ENCODE measurements around the gene SPATA2.

DNA sequence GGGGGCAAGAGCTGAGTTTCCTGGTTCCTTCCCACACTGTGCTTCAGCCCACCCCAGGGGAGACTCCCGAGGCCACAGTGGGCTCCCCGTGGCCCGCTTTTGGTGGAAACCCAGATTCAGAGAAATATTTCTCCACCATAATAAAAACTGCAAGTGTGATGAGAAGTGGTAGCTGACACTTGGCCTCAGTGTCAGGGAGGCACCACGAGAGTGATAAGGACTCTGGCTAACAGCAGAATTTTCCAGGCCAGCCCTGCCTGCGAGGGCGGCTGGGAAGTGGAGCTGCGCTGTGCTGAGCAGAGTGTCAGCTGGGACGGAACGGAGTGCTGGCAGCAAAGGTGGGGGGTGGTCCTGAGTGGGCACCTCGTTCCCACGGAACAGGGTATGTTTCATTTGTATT lies 22.5 kb downstream of the SPATA2 start:
- TF ChIP-seq, protein P1, sequence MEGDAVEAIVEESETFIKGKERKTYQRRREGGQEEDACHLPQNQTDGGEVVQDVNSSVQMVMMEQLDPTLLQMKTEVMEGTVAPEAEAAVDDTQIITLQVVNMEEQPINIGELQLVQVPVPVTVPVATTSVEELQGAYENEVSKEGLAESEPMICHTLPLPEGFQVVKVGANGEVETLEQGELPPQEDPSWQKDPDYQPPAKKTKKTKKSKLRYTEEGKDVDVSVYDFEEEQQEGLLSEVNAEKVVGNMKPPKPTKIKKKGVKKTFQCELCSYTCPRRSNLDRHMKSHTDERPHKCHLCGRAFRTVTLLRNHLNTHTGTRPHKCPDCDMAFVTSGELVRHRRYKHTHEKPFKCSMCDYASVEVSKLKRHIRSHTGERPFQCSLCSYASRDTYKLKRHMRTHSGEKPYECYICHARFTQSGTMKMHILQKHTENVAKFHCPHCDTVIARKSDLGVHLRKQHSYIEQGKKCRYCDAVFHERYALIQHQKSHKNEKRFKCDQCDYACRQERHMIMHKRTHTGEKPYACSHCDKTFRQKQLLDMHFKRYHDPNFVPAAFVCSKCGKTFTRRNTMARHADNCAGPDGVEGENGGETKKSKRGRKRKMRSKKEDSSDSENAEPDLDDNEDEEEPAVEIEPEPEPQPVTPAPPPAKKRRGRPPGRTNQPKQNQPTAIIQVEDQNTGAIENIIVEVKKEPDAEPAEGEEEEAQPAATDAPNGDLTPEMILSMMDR (IDR thresholded peaks at IDR 0.05): no peak
- no peak for TF ChIP-seq POLR2A (IDR thresholded peaks at IDR 0.05)

Data from esophagus squamous epithelium (tissue), 4 donors.